ENCODE results near the gene TLE1.

The TLE1 gene

GRCh38 chr9:81543695-81544094, 145.7 kb downstream of the TLE1 start:
- DNase-seq (ENCODE audit: low spot score) = no peak

GRCh38 chr9:81542118-81542889, 147.0 kb downstream of the TLE1 start:
- no peak for DNase-seq (ENCODE audit: low spot score)

GRCh38 chr9:81540142-81540710, 149.1 kb downstream of the TLE1 start:
- DNase-seq (ENCODE audit: low spot score) = no peak

- no peak for DNase-seq (ENCODE audit: low spot score)
Observed at GRCh38 chr9:81539317-81539716, 150.0 kb downstream of the TLE1 start.

- DNase-seq (ENCODE audit: low spot score) = no peak
Observed at GRCh38 chr9:81538890-81539289, 150.5 kb downstream of the TLE1 start.

GRCh38 chr9:81537964-81538363, 151.4 kb downstream of the TLE1 start:
- DNase-seq (ENCODE audit: low spot score) = no peak

GRCh38 chr9:81536242-81537025, 152.9 kb downstream of the TLE1 start:
- no peak for DNase-seq (ENCODE audit: low spot score)

GRCh38 chr9:81535542-81536241, 153.7 kb downstream of the TLE1 start:
- no peak for DNase-seq (ENCODE audit: low spot score)

- no peak for DNase-seq (ENCODE audit: low spot score)
Observed at GRCh38 chr9:81534138-81534875, 155.0 kb downstream of the TLE1 start.

Measured in hematopoietic multipotent progenitor cell treated with erythropoietin and hydrocortisone succinate and interleukin-3 and kit ligand, for 17 days (in vitro differentiated cells).